ENCODE data around the gene CENPU.
"Not testable (repeated sequence)": the region's sequence is repeated elsewhere in the genome, so short reads cannot be mapped to it uniquely, and the experiment has no call there.

CENPU gene

GRCh38 chr4:184751585-184751956 lies 17.7 kb upstream of the CENPU start:
- DNase-seq, result no peak

- DNase-seq, result no peak
These were observed 17.2 kb upstream of the CENPU start for GRCh38 chr4:184750926-184751584.

- no peak for DNase-seq
These were observed 14.4 kb upstream of the CENPU start for GRCh38 chr4:184748251-184748652.

GRCh38 chr4:184747034-184747830 lies 13.3 kb upstream of the CENPU start:
- no peak for DNase-seq

GRCh38 chr4:184745831-184746795 lies 12.2 kb upstream of the CENPU start:
- DNase-seq, result peak; percentile 71

- no peak for DNase-seq
These were observed 10.3 kb upstream of the CENPU start for GRCh38 chr4:184744236-184744635.

- no peak for DNase-seq
These were observed 9.8 kb upstream of the CENPU start for GRCh38 chr4:184743650-184744049.

GRCh38 chr4:184741651-184742050 lies 7.8 kb upstream of the CENPU start:
- DNase-seq, result not testable (repeated sequence)

GRCh38 chr4:184740980-184741391 lies 7.1 kb upstream of the CENPU start:
- DNase-seq, result no peak

- DNase-seq, result not testable (repeated sequence)
These were observed 5.7 kb upstream of the CENPU start for GRCh38 chr4:184739575-184739974.

GRCh38 chr4:184734758-184735157 lies 862 bp upstream of the CENPU start:
- DNase-seq, result no peak

GRCh38 chr4:184732126-184732525 lies 1.8 kb downstream of the CENPU start:
- DNase-seq, result peak; percentile 53

- DNase-seq, result no peak
These were observed 2.8 kb downstream of the CENPU start for GRCh38 chr4:184731056-184731455.

GRCh38 chr4:184729946-184730345 lies 4.0 kb downstream of the CENPU start:
- DNase-seq, result no peak

- DNase-seq, result no peak
These were observed 5.0 kb downstream of the CENPU start for GRCh38 chr4:184728858-184729257.

GRCh38 chr4:184727430-184727829 lies 6.5 kb downstream of the CENPU start:
- DNase-seq, result no peak

- no peak for DNase-seq
These were observed 11.1 kb downstream of the CENPU start for GRCh38 chr4:184722798-184723197.

- DNase-seq, result no peak
These were observed 12.6 kb downstream of the CENPU start for GRCh38 chr4:184721254-184721653.

- DNase-seq, result no peak
These were observed 14.5 kb downstream of the CENPU start for GRCh38 chr4:184719407-184719806.

- DNase-seq, result peak; percentile 10
These were observed 18.4 kb downstream of the CENPU start for GRCh38 chr4:184715526-184715925.

GRCh38 chr4:184713887-184714286 lies 20.0 kb downstream of the CENPU start:
- no peak for DNase-seq

- DNase-seq, result no peak
These were observed 21.6 kb downstream of the CENPU start for GRCh38 chr4:184712322-184712721.

- no peak for DNase-seq
These were observed 27.4 kb downstream of the CENPU start for GRCh38 chr4:184706453-184706852.

All from EL (cell line).